Inflammatory macrophage treated with lipopolysaccharide for 1 hour (primary cell): ENCODE measurements around the gene PDE4DIP.
"Not testable (repeated sequence)": the region's sequence is repeated elsewhere in the genome, so short reads cannot be mapped to it uniquely, and the experiment has no call there.

ENCODE experiments used
- DNase-seq, 2 donors: peaks; one replicate each; pipeline ENCODE4 v3.0.0-alpha.2; 2020 to 2022

Gene PDE4DIP

GRCh38 chr1:148874408-148875388 is 30.5 kb downstream of the PDE4DIP start:
- not testable (repeated sequence) for DNase-seq

DNA sequence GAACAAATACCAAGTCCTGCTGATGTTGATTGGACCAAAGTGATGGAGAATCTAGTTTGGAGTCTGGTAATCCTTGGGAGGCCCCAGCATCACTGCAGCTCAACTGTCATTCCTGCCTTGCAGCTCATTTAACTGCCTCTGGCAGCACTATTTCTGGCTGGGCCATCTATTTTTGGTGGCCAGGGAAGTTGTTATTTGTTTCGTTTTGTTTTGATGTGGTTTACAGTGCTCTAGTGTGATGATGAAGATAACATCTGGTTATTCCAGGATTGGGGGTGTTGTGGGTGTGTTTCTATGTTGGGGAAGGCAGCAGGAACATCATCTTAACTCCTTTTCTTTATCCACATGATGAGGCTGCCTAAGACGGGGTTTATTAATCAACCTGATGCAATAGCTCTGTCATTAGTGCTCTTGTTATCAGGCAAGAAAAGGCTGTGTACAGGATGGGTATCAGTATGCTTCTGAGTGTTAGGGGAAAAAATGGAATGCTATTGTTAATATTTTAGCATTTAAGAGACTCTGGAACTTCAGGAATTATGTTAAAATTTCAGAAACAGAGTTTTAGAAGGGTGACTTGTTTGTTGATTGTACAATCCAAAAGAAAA is 35.7 kb downstream of the PDE4DIP start:
- DNase-seq, result not testable (repeated sequence)

DNA sequence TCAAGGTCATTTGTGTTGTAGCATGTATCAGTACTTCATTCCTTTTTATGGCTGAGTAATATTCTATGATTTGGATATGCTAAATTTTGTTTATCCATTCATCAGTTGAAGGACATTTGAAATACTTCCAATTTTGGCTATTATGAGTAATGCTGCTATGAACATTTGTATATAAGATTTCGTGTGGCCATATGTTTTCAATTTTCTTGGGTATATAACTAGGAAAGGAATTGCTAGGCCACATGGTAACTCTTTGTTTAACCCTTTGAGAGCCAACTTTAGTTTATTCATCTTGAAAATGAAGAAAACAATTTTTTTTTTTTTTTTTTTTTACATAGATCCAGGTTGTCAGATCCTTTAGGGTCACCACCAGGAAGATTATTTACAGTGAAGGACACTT is 37.0 kb downstream of the PDE4DIP start:
- DNase-seq, result not testable (repeated sequence)

DNA sequence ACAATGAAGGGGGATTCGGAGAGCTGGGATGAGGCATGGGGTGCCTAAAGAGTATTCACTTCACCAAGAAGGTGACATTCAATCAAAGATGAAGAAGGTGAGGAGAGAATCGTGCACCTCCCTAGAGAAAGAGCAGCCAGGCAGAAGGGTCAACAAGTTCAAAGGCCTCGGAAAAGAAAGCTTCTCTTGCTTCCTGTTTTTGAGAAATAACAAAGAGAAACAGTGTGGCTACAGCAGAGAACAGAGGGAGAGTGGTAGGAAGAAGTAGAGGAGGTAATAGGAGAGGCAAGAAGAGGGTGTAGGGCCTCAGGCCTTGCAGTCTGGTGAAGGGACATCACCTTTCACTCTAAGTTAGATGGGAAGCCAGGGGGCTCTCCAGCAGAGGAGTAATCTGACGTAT is 41.0 kb downstream of the PDE4DIP start:
- DNase-seq, result not testable (repeated sequence)

DNA sequence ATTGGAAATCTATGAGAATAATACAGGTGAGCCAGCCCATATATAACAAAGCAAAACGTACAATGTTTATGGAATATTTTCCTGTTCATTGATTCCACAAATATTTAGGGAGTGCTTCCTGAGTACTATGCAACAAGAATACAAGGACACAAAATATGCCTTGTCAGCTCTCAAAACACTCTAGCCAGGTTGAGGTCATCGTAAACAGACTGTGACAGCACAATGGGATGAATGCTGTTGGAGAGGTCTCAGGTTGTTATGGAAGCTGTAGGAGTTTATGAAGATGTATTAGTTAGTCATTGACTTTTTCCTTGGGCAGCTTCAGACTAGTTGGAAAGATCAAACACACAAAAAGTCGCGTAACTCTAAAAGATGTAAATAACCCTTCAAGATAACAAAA is 42.1 kb downstream of the PDE4DIP start:
- not testable (repeated sequence) for DNase-seq

GRCh38 chr1:148888597-148888996 is 44.4 kb downstream of the PDE4DIP start:
- not testable (repeated sequence) for DNase-seq

- DNase-seq, result not testable (repeated sequence)
Observed at GRCh38 chr1:148889267-148890074, 45.2 kb downstream of the PDE4DIP start.

DNA sequence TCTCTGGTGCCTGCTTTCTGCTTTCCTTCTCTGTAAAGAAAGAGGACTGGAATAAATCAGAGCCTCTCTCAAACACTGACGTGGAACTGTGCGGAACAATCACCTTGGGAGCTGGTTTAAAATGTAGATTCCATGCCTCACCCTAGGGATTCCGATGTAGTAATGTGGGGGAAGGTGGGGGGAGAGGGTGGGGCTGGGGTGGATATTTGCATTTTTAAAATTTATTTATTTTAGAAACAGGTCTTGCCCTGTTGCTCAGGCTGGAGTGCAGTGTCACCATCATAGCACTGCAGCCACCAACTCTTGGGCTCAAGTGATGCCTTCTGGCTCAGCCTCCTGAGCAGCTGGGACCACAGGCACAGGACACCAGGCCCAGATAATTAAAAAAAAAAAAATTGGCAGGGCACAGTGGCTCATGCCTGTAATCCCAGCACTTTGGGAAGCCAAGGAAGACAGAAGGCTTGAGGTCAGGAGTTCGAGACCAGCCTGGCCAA is 45.9 kb downstream of the PDE4DIP start:
- not testable (repeated sequence) for DNase-seq

GRCh38 chr1:148894360-148895352 is 50.4 kb downstream of the PDE4DIP start:
- not testable (repeated sequence) for DNase-seq

- not testable (repeated sequence) for DNase-seq
Observed at GRCh38 chr1:148900026-148900425, 55.8 kb downstream of the PDE4DIP start.

- DNase-seq, result not testable (repeated sequence)
Observed at GRCh38 chr1:148900691-148901090, 56.5 kb downstream of the PDE4DIP start.

GRCh38 chr1:148901150-148901952 is 57.1 kb downstream of the PDE4DIP start:
- not testable (repeated sequence) for DNase-seq

GRCh38 chr1:148901953-148902341 is 57.7 kb downstream of the PDE4DIP start:
- not testable (repeated sequence) for DNase-seq

- DNase-seq, result not testable (repeated sequence)
Observed at GRCh38 chr1:148909219-148909826, 65.1 kb downstream of the PDE4DIP start.

GRCh38 chr1:148911303-148911928 is 67.2 kb downstream of the PDE4DIP start:
- not testable (repeated sequence) for DNase-seq

GRCh38 chr1:148916222-148916621 is 72.0 kb downstream of the PDE4DIP start:
- not testable (repeated sequence) for DNase-seq

GRCh38 chr1:148916695-148917348 is 72.6 kb downstream of the PDE4DIP start:
- DNase-seq, result not testable (repeated sequence)

GRCh38 chr1:148918836-148919447 is 74.7 kb downstream of the PDE4DIP start:
- not testable (repeated sequence) for DNase-seq

DNA sequence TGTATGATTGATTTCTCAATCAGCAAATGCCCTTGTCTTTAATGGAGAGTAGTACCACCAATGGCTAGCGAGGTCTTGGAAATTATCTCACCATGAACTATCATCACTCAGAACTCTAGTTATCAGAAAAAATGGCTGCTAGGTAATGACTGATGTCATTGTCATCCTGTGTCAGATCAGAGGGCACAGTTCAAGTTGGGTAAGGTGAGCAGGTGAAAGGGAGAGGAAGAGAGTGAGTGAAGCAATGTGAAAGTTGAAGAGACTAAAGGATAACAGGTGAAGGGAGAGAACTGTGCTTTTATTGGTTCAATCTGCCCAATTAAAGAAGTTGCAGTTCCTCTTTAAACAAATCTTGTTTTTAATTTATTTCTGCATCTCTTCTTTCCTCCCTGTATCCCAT is 76.8 kb downstream of the PDE4DIP start:
- not testable (repeated sequence) for DNase-seq
